Stimulated activated memory B cell treated with anti-CD40 and anti-IgM and Interleukin-4, amounts not matched to agents 10 μg/mL and 1 μg/mL and 100 μg/mL, for 72 hours (primary cell): Measurements from ENCODE around the gene MOB2.

Source experiments
- ATAC-seq: fragments of 150-1000 bp; cut with Tn5 transposase; 2 replicates; pipeline ENCODE4 v1.10.0; 2021
- H3K27ac Mint-ChIP-seq: one replicate; pipeline ENCODE4 v1.8.0; 2022; ENCODE audit warnings: mild to moderate bottlenecking, mixed read lengths
- H3K27me3 Mint-ChIP-seq: one replicate; pipeline ENCODE4 v1.8.0; 2022; ENCODE audit warnings: mixed read lengths
- H3K36me3 Mint-ChIP-seq: one replicate; pipeline ENCODE4 v1.8.0; 2022; ENCODE audit warnings: mixed read lengths
- H3K4me1 Mint-ChIP-seq: one replicate; pipeline ENCODE4 v1.8.0; 2022; ENCODE audit warnings: mixed read lengths
- H3K4me3 Mint-ChIP-seq: one replicate; pipeline ENCODE4 v1.8.0; 2022; ENCODE audit warnings: mild to moderate bottlenecking, moderate library complexity, mixed read lengths
- H3K9me3 Mint-ChIP-seq: one replicate; pipeline ENCODE4 v1.8.0; 2022; ENCODE audit warnings: mixed read lengths

MOB2 gene, protein sequence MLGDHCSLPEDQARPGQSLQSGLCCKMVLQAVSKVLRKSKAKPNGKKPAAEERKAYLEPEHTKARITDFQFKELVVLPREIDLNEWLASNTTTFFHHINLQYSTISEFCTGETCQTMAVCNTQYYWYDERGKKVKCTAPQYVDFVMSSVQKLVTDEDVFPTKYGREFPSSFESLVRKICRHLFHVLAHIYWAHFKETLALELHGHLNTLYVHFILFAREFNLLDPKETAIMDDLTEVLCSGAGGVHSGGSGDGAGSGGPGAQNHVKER

DNA sequence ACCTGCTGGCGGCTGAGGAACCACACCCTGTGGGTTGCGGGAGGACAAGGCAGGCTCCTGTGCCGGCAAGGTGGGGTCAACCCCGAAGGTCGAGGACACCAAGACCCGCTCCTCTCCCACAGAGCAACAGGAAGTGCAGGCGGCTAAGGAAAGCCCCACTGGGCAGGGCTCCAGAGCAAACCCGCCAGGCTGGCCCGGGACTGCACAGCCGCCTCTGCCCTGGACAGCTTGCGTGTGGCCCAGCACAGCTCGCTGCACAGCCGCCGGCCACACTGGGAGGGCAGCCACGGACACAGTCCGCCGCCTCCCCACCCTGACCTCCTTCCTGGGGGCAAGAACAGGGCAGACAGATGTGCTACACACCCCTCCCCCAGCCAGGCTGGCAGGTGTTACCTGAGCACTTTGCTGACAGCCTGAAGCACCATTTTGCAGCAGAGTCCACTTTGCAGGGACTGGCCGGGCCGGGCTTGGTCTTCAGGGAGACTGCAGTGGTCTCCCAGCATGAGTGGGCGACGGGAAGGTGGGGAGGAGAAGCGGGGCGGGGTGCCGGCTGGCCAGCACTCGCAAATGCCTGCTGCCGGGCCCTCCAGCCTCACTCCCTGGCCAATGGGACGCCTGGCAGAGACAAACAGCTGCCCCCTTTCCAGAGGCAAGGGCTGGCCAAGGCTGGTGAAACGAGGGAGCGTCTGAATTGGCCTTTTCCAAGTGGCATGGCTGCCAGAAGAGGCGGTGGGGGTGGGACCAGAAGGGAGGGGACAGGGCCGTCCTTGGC, at the start of gene MOB2:
TSS of gene MOB2 (minus strand) at position 726 of the 772 bp plus-strand sequence. CDS start at position 503, 223 bp downstream.
- H3K4me3 Mint-ChIP-seq, result peak within 1 kb of the TSS; percentile 20
- H3K27ac Mint-ChIP-seq, result peak within 1 kb of the TSS; percentile 78
- no peaks in the 10 kb centered on the region for H3K36me3 Mint-ChIP-seq
- H3K27me3 Mint-ChIP-seq, result no peaks in the 10 kb centered on the region
- peaks cover 51% of the 10 kb centered on the region for H3K4me1 Mint-ChIP-seq
- no peaks in the 10 kb centered on the region for H3K9me3 Mint-ChIP-seq
- ATAC-seq, result peak; percentile 48

DNA sequence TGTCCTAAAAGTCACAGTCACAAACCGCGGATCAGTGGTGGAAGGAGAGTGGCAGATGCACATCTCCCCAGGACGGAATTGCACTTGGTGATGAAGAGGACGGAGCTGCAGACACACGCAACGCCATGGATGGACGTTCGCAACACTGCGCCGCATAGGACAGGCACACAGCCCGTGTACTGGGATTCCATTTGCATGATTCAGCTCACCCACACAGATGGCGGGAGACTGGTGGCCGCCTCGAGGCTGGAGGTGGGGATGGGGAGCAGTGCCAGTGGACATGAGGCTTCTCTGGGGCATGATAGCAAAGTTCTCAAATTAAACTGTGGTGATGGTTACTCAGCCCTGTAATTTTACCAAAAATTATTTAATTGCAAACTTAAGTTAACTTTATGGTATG, 48.1 kb upstream of the MOB2 start:
- Mint-ChIP-seq H3K27me3 (peaks cover 18% of the 10 kb centered on the region), H3K4me3 (no peak overlapping the region), H3K36me3 (peaks cover 22% of the 10 kb centered on the region), H3K27ac (no peak overlapping the region), H3K9me3 (no peaks in the 10 kb centered on the region), H3K4me1 (peaks cover 34% of the 10 kb centered on the region)
- ATAC-seq, result no peak

DNA sequence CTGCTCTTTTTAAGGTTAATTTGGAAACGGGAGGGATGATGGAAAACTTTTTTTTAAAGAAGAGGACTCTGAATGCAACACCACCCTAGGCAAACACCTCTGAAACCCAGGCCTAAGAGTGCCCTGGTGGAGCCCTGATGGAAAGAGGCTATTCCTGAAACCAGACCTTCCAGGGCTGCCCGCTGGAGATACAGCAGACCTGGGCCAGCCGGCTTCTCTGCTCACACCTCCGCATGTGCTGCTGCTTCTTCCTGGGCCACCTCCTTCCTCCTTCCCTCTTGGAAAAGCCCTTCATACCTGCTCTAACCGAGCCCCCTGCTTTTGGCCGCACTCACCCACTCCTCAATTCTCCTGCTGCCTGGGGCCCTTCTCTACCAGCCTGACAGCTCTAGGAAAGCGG, 47.6 kb upstream of the MOB2 start:
- no peak for ATAC-seq
- H3K9me3 Mint-ChIP-seq, result no peaks in the 10 kb centered on the region
- H3K36me3 Mint-ChIP-seq, result peaks cover 22% of the 10 kb centered on the region
- no peak overlapping the region for H3K27ac Mint-ChIP-seq
- H3K4me3 Mint-ChIP-seq, result no peak overlapping the region
- peaks cover 13% of the 10 kb centered on the region for H3K27me3 Mint-ChIP-seq
- peaks cover 37% of the 10 kb centered on the region for H3K4me1 Mint-ChIP-seq

DNA sequence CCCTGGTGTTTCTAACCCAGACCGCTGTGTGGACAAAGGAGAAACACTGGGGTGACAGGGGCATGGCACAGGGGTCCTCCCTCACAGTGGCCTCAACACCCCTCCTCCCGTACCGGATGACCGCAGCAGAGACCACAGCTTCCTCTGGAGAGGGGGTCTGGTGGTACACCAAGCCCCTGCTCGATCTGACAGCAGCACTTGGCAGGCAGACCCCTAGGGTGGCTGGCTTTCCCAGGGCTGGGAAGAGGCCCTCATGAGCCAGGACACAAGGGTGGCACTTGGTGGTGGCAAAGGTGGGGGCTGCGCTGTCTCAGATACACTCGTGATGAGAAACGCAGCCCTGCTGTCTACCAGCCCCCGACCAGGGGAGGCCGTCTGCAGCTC, 46.8 kb upstream of the MOB2 start:
- Mint-ChIP-seq H3K4me3 (no peak overlapping the region), H3K27ac (no peak overlapping the region), H3K9me3 (no peaks in the 10 kb centered on the region), H3K27me3 (peaks cover 4% of the 10 kb centered on the region), H3K36me3 (peaks cover 22% of the 10 kb centered on the region), H3K4me1 (peaks cover 40% of the 10 kb centered on the region)
- no peak for ATAC-seq

DNA sequence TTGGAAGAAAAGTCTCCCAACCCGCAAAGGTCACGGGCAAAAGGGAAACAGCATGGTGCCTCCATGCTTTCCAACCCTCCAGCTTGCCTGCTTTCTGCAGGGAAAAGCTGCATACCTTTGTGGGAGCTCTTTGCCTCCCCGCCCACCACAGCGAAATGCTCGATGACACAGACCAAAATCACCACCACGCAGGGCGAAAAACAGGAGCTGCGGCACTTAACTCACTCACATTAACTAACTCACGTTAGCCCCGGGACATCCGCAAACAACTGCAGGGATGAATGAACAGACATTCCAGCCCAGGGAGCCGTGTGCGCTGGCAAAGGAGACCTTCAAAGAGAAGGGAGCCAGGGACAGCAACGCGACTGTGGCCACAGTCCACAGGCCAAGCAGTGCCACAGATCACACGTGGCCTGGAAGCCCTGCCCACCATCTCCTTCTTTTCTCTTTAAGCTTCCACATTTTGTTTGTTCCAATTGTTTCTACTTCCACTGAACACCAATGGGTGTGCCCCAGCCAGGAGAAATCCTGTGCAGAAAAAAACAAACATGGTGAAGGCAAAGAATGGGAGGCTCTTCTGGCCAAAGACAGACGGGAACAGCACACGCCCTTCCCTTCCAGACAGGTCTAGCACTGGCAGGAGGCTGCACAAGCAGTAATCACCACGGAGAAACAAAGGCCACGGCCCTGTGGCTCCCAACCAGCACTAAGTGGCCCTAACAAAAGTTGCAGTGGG, 46.2 kb upstream of the MOB2 start:
- no peak overlapping the region for H3K4me3 Mint-ChIP-seq
- H3K9me3 Mint-ChIP-seq, result no peaks in the 10 kb centered on the region
- peaks cover 40% of the 10 kb centered on the region for H3K4me1 Mint-ChIP-seq
- H3K36me3 Mint-ChIP-seq, result peaks cover 22% of the 10 kb centered on the region
- H3K27ac Mint-ChIP-seq, result no peak overlapping the region
- ATAC-seq, result no peak
- H3K27me3 Mint-ChIP-seq, result no peaks in the 10 kb centered on the region

DNA sequence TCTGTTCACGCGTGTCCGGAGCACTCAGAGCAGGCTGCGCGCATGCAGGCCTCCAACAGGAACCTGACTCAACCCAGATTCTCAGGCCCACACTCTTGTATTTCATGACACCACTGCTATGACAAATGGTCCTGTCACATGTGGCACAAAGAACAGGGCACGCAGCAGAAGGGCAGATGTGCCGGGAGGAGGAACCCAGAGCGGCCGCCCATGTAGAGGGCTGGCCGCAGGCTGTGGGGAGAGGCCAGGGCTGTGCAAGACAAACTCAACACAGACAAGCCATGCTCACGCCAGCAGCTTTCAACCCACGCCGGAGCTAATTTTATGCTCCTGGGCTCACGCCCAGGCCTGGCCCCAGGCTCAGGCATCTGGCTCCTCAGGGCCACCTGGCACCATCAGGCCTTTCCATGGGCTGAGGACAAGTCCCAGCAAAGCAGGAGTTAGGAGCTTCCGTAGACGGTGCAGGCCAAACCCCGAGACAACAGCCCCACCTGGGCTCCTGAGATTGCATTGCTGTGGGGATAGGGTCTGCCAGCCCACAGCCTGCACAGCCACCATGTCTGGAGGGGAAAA, 45.5 kb upstream of the MOB2 start:
- ATAC-seq, result no peak
- Mint-ChIP-seq H3K27me3 (no peaks in the 10 kb centered on the region), H3K4me1 (peaks cover 40% of the 10 kb centered on the region), H3K4me3 (no peak overlapping the region), H3K36me3 (peaks cover 22% of the 10 kb centered on the region), H3K27ac (no peak overlapping the region), H3K9me3 (no peaks in the 10 kb centered on the region)

DNA sequence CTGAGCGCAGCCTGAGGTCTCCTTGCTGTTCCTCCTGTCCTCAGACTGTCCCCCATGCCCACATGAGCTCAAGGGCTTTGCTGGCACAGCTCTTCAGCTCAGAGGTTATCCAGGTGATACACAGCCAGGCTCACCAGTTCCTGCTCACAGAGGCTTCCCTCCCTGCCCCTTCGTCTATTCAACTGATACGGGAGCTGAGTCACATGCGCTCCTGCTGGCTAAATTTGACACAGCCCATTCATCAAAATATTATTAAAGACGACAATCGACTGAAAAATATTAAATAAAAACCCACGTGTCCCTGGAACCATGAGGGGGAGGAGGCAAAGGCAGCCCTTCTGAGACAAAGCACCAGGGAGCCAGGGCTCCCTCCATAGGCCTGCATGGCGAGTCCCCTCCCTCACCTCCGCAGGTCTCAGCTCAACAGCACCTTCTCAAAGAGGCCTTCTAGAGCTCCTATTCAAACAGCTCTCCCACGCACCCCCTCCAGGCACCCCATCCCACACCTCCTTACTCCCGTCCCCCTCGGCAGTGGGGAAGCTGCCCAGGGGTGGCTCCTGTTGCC, 45.0 kb upstream of the MOB2 start:
- Mint-ChIP-seq H3K9me3 (no peaks in the 10 kb centered on the region), H3K27me3 (no peaks in the 10 kb centered on the region), H3K36me3 (peaks cover 22% of the 10 kb centered on the region), H3K4me1 (peaks cover 40% of the 10 kb centered on the region), H3K4me3 (no peak overlapping the region), H3K27ac (no peak overlapping the region)
- no peak for ATAC-seq

DNA sequence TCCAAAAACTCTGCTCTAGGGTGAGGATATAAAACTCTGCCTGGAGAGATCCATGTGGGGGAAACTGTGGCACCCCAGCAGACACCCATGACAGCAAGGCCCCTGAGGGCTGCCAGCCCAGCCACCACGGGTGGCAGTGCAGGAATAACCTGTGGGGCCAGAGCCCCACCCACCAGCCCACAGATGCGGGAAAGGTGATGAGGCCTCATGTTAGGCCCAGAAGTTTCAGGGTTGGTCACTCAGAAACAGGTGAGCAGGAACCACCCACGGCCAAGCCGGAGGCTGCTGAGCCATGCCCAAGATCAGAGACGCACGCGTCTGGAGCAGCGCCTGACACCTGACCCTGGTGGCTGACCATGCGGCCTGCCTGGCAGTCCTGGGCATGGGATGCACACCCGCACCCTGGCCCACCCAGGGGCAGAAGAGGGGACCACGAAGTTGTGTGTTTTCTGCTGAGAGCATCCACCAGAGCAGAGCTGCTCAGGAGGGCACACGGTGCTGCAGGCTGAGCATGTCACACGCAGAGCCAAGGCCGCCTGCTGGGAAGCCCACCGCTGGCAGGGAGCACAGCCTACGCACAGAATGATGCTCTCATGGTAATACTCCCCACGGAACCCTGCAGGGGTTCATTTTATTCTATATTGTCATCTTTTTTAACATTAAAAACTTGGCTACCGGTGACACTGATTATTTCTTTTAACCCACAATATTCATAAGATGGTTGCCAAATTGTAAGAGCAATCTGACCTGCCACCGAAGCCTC, 44.3 kb upstream of the MOB2 start:
- H3K27me3 Mint-ChIP-seq, result no peaks in the 10 kb centered on the region
- no peak overlapping the region for H3K27ac Mint-ChIP-seq
- H3K4me1 Mint-ChIP-seq, result peaks cover 34% of the 10 kb centered on the region
- H3K9me3 Mint-ChIP-seq, result no peaks in the 10 kb centered on the region
- ATAC-seq, result no peak
- peaks cover 22% of the 10 kb centered on the region for H3K36me3 Mint-ChIP-seq
- no peak overlapping the region for H3K4me3 Mint-ChIP-seq

DNA sequence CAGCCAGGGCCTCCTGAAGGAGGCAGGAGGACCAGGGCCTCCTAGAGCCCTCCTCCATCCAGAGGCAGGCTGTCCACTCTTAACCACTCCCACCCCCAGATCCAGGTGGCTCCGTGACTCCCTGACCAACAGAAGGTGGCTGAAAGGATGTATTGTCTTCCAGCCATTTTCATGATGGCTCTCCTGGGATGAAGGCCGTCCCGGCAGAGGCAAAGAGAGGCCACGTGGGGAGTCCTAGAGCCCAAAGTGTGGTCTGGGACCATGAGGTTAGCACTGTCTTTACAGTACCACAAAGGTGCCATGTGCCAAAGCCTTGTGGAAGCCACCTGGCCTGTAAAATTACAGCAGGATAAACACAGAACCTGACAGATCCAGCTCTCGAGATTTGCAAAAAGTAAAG, 43.2 kb upstream of the MOB2 start:
- no peak overlapping the region for H3K27ac Mint-ChIP-seq
- peaks cover 24% of the 10 kb centered on the region for H3K4me1 Mint-ChIP-seq
- H3K9me3 Mint-ChIP-seq, result no peaks in the 10 kb centered on the region

DNA sequence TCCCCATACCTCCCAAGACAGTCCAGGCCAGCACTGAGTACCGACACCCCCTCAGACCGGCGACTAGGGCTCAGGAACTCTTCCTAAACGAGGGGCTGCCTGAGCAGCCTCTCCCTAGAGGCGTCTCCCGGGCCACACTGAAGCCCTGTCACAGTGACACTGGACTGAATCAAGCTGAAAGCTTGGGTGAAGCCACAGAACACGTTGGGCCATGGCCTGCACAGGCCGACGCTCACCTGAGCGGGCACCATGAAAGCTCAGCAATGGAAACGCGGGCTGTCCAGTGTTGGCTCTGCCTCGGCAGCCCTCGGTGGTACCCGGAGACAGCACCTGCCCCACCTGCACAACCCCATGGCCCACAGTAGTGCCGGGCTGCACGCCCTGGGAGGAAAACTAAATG, 42.7 kb upstream of the MOB2 start:
- Mint-ChIP-seq H3K36me3 (peaks cover 11% of the 10 kb centered on the region), H3K4me3 (no peak overlapping the region), H3K4me1 (peaks cover 19% of the 10 kb centered on the region), H3K27me3 (no peaks in the 10 kb centered on the region), H3K9me3 (no peaks in the 10 kb centered on the region), H3K27ac (no peak overlapping the region)
- no peak for ATAC-seq

More for the DNA sequence above, 43.2 kb upstream of the MOB2 start:
- no peak for ATAC-seq
- Mint-ChIP-seq H3K36me3 (peaks cover 16% of the 10 kb centered on the region), H3K27me3 (no peaks in the 10 kb centered on the region), H3K4me3 (no peak overlapping the region)

DNA sequence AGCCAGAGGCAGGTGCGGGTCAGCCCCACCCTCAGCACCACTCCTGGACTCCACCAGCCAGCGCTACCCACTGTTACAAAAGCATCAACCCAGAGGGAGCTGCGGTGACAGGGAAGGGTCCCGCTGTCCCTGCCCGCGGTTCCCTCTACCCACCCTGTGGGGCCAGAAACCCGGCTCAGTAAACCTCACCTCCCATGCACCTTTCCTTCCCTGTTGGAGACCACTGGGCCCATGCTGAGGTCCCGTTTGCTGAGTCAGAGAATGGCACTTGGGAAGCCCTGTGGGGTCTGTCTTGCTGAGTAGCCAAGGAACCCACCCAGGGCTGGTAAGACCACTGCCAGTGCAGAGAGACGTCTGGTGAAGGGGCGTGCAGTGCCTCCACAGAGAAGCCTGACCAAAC, 42.1 kb upstream of the MOB2 start:
- Mint-ChIP-seq H3K27me3 (no peaks in the 10 kb centered on the region), H3K4me3 (no peak overlapping the region), H3K27ac (no peak overlapping the region)

DNA sequence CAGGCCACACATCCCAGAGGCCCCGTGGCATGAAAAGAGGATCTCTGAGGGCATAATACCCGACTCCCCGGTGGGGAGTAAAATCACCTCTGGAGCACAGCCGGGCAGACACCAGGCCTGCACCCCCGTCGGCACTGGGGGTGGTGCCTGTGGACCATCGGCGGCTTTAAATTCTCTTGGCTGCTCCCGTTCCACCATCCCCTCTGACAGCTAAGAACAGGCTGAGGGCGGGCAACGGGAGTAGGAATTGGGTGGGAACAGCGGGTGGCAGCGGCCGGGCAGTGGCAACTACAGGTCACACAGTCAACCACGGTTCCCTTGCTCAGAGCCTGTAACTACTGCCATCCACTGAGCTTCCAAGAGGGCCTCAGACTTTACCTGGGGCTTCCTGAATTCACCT, 40.2 kb upstream of the MOB2 start:
- Mint-ChIP-seq H3K27ac (no peak overlapping the region), H3K36me3 (peaks cover 6% of the 10 kb centered on the region), H3K4me3 (no peak overlapping the region), H3K27me3 (no peaks in the 10 kb centered on the region), H3K4me1 (peaks cover 37% of the 10 kb centered on the region), H3K9me3 (no peaks in the 10 kb centered on the region)
- no peak for ATAC-seq

More for the DNA sequence above, 42.1 kb upstream of the MOB2 start:
- Mint-ChIP-seq H3K36me3 (peaks cover 10% of the 10 kb centered on the region), H3K4me1 (peaks cover 21% of the 10 kb centered on the region), H3K9me3 (no peaks in the 10 kb centered on the region)
- ATAC-seq, result no peak

DNA sequence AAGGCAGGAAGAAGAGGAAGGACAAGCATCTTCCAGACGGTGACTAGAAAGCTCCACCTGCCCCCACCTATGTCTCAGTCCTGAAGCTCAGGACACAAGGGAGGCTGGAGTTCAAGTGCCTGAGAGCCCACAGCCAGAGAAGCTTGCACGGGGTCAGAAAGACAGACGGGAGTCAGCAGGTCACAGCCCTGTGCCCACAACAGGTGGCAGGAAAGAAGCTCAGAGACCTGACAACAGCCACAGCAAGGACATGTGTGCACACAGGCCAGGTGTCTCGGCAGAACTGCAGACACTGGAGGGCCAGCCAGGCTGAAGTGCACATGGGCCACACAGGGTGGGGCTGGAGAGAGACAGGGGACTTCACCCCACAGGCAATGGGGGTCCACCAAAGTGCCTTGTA, 37.2 kb upstream of the MOB2 start:
- H3K9me3 Mint-ChIP-seq, result no peaks in the 10 kb centered on the region
- no peak overlapping the region for H3K4me3 Mint-ChIP-seq
- no peaks in the 10 kb centered on the region for H3K36me3 Mint-ChIP-seq
- no peaks in the 10 kb centered on the region for H3K27me3 Mint-ChIP-seq
- H3K27ac Mint-ChIP-seq, result peak overlapping the region; percentile 68
- ATAC-seq, result peak; percentile 13
- H3K4me1 Mint-ChIP-seq, result peaks cover 45% of the 10 kb centered on the region

DNA sequence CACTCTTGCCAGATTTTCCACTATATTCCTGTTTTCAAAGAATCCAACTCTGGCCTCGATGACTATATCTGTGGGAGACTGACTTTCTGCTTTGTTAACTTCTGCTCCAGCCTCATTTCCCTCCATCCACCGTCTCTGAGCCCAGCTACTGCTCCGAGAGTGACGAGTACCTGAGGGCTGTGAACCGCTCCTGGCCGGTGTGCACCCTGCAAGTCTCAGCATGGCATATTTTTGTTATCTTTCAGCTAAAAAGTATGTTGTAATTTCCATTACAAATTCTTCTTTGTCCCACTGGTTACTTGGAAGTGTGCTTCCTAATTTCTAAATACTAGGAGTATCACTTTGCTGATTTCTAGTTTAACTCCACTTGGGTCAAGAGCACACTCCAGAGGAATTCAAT, 36.5 kb upstream of the MOB2 start:
- no peaks in the 10 kb centered on the region for H3K9me3 Mint-ChIP-seq
- no peaks in the 10 kb centered on the region for H3K27me3 Mint-ChIP-seq
- no peaks in the 10 kb centered on the region for H3K36me3 Mint-ChIP-seq
- H3K4me3 Mint-ChIP-seq, result no peak overlapping the region
- ATAC-seq, result no peak
- H3K4me1 Mint-ChIP-seq, result peaks cover 47% of the 10 kb centered on the region
- no peak overlapping the region for H3K27ac Mint-ChIP-seq
